Kidney epithelial cell (primary cell): ENCODE measurements around the gene PAFAH1B2. TPM values are rescaled to one million over a fixed set of nuclear protein-coding genes. Genes with fewer than 3 reads are reported as not detected.

ENCODE experiments used
- DNase-seq: peaks from one replicate; pipeline ENCODE4 v3.0.0-alpha.2; 2010; ENCODE audit warnings: low read depth
- H3K27me3 ChIP-seq: 2 replicates; pipeline ENCODE4 v1.6.0; 2011; ENCODE audit warnings: low read length; ENCODE audit not compliant: control insufficient read depth, insufficient read depth
- H3K36me3 ChIP-seq: 2 replicates; pipeline ENCODE4 v1.5.1; 2011; ENCODE audit warnings: low read length; ENCODE audit not compliant: control insufficient read depth, insufficient read depth
- H3K4me3 ChIP-seq: 2 replicates; pipeline ENCODE4 v1.5.1; 2011; ENCODE audit warnings: low read depth, mild to moderate bottlenecking, control low read depth, low read length
- CTCF ChIP-seq: IDR thresholded peaks from 2 replicates; pipeline ENCODE4 v1.5.1; 2011; ENCODE audit warnings: mild to moderate bottlenecking, moderate library complexity, low read length, control low read depth, inconsistent platforms; ENCODE audit not compliant: insufficient read depth, poor library complexity, severe bottlenecking
- total RNA-seq: library from RNA; depleted of rRNA; stranded (reverse); fragments of >200 nt; gene quantifications from 2 replicates; pipeline ENCODE4 v1.2.3, GENCODE V29; 2015

Gene PAFAH1B2
- total RNA-seq, 1 donor from 2014 or later: 116 TPM

GRCh38 chr11:117185736-117186430 is 41.8 kb downstream of the PAFAH1B2 start:
- DNase-seq: no peak
- no peak for TF ChIP-seq CTCF
- no peak overlapping the region for H3K4me3 ChIP-seq
- H3K27me3 ChIP-seq: no peaks in the 10 kb centered on the region
- H3K36me3 ChIP-seq: no peaks in the 10 kb centered on the region

GRCh38 chr11:117186431-117186761 is 42.3 kb downstream of the PAFAH1B2 start:
- no peak for DNase-seq
- H3K4me3 ChIP-seq: no peak overlapping the region
- H3K36me3 ChIP-seq: no peaks in the 10 kb centered on the region
- no peak for TF ChIP-seq CTCF
- H3K27me3 ChIP-seq: no peaks in the 10 kb centered on the region

GRCh38 chr11:117187007-117187406 is 42.9 kb downstream of the PAFAH1B2 start:
- no peak for TF ChIP-seq CTCF
- H3K36me3 ChIP-seq: no peaks in the 10 kb centered on the region
- H3K27me3 ChIP-seq: no peaks in the 10 kb centered on the region
- DNase-seq: no peak
- H3K4me3 ChIP-seq: no peak overlapping the region

- no peak for TF ChIP-seq CTCF
- Histone ChIP-seq H3K27me3 (no peaks in the 10 kb centered on the region), H3K4me3 (no peak overlapping the region), H3K36me3 (no peaks in the 10 kb centered on the region)
- DNase-seq: no peak
Measured at GRCh38 chr11:117187428-117187798, 43.3 kb downstream of the PAFAH1B2 start.

- Histone ChIP-seq H3K27me3 (no peaks in the 10 kb centered on the region), H3K36me3 (no peaks in the 10 kb centered on the region), H3K4me3 (no peak overlapping the region)
- no peak for TF ChIP-seq CTCF
- no peak for DNase-seq
Measured at GRCh38 chr11:117187799-117188481, 43.9 kb downstream of the PAFAH1B2 start.
